Breast epithelium (tissue), 3 donors: Measurements from ENCODE around the gene KIF26B.

Experiments
- CTCF ChIP-seq, 3 donors: fragments of 450-650 bp; IDR thresholded peaks; one replicate each; pipeline ENCODE4 v1.5.1; 2016 to 2017; ENCODE audit warnings: antibody characterized with exemption in 3 of 3, mild to moderate bottlenecking in 3 of 3, moderate library complexity in 3 of 3
- POLR2A ChIP-seq: fragments of 450-650 bp; IDR thresholded peaks from one replicate; pipeline ENCODE4 v1.6.1; 2016; ENCODE audit warnings: antibody characterized with exemption, mild to moderate bottlenecking, moderate library complexity
- POLR2AphosphoS5 ChIP-seq, 3 donors: sonication (generic); formaldehyde crosslinking; IDR thresholded peaks; one replicate each; pipeline ENCODE4 v1.6.1; 2017; ENCODE audit warnings: antibody characterized with exemption in 3 of 3

GRCh38 chr1:245475126-245475525 is 320.3 kb downstream of the KIF26B start:
- TF ChIP-seq POLR2A (no peak), CTCF (IDR thresholded peaks at IDR 0.05) (no peak), POLR2AphosphoS5 (IDR thresholded peaks at IDR 0.05) (no peak)
